GM21360 (cell line): ENCODE results near the gene NLRP9.

ENCODE experiments used
- ATAC-seq: cut with Tn5 transposase; IDR thresholded peaks from one replicate; pipeline ENCODE4 v1.9.1; 2021; ENCODE audit warnings: mild to moderate bottlenecking, moderate library complexity; ENCODE audit not compliant: unreplicated experiment

The NLRP9 gene

DNA sequence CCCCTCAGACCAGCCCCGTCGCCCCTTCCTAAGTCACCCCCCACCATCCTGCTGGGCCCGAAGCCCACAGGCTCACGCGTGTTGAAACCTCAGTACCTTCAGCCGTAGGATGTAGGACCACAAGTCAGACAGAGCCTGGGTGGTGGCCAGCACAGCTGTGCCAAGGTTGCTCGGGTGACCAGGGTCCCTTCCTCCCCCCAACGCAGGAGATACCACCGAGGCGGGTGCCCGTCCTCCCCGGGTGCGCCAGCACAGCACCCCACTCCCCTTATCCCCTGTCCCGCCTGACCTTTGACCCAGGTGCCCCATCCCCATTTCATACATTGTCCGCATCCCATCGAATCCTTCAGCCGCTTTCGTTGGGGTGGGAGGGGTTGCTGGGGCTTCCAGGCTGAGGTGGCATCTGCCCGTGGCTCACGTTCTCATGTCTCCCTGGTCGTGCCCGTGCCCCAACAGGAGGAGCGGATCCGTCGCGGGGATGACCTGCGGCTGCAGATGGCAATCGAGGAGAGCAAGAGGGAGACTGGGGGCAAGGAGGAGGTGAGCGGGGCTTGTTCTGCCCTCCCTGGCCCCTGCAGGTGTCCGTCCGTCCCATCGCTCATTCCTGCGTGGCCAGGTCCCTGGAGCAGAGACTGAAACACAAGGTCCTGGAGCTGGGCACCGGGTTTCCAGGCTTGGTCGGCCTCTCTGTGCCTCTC lies 48.6 kb downstream of the NLRP9 start:
- no peak for ATAC-seq

DNA sequence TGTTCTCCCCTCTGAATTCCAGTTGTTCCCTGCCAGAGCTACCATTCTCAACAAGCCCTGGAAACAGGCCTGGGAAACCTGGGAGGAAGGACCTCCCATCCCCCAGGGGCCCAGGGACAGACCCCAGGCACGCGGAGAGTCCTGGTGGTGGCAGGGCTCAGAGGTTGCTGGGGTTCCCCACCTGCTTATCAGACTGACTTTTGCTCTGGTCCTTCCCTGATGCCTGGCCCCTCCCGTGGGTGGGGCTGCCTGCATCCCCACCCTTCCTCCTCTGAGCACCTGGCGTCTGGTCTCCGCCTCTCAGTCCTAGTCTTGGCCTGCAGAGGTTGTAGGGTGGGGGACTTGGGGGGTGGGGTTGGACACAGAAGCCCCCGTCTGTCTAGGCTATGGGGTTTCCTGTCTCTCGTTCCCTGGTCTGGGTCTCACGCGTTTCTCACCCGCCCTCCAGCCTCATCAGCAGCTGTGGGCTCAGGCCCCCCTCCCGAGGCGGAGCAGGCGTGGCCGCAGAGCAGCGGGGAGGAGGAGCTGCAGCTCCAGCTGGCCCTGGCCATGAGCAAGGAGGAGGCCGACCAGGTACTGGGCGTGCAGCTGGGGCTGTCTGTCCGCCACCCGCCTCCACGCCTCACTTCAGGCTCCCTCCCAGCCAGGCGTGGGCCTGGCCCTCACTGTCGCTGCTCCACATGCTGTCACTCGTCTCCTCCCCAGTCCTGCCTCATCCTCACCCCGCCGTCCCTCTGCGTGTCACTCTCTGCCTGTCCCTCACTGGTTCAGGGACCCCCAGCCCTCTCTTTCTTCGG lies 49.6 kb downstream of the NLRP9 start:
- no peak for ATAC-seq

DNA sequence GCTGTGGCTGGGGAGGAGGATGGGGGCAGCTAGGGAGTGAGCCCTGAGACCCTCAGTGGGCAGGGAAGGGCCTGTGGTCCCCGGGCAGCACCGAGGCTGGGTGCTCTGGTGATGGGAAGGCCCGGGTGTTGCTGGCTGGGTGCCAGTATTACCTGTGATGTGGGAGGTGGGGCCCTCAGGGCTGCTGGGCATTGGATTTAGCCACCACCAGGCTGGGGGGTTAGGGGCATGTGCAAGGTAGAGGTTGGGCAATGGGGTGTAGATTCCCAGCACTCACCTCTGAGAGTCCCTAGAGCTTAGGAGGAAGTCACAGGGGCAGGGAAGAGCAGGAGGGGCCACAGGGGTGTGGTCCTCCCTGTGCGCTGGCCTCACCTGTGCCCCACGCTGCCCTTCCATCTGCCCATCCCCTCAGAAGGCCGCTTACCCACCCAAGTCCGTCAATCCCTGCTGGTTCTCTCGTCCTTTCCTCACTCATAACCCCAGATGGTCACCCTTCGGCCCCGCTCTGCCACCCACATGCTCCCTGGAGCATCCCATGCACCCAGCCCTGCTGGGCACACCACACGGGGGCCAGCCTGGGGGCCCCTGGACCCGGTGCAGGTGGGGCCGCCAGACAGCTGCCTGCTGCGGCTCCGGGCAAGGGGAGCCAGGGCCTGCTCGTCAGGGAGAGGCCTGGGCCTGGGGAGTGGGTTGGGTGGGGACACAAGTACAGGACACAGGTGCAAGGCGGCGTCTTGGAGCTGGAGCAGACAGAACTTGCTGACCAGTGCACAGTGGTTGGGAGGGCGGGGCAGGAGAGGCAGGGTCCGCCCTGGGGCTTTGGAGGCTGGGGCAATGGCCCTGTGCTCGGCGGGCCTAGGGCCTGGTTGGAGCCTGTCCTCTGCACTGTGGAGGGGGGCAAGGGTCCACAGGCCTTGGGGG lies 50.7 kb downstream of the NLRP9 start:
- no peak for ATAC-seq

DNA sequence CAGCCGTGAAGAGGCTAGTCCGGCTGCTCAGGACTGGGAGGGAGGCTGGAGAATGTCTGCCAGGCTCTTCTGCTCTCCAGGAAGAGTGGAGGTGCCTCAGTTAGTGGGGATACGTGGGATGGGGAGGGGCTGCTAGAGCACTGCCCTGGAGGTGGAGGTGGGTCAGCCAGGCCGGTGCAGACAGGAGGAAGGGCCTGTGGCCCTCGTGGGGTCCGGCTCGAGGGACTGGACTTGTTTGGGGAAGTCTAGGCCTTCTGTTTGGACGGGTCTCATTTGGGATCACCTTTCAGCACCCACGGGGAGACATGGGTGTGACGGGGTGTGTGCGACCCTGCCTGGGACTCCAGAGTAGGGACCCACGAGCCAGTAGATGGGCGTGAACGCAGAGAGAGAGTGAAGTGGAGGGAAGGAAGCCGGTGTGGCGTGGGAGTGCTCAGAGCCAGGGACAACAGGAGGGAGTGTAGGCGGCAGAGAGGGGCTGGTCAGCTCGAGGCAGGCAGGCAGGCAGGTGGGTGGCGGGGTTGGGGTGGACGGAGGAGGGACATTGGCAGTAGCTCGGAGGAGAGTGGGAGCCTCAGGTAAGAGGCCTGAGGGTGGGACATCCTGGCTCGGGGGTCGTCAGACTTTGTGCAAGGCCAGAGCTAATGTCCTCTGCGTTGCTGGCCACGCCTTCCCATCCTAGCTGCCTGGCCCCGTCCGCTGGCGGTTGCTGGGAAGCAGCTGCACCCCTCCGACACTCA lies 51.7 kb downstream of the NLRP9 start:
- no peak for ATAC-seq

DNA sequence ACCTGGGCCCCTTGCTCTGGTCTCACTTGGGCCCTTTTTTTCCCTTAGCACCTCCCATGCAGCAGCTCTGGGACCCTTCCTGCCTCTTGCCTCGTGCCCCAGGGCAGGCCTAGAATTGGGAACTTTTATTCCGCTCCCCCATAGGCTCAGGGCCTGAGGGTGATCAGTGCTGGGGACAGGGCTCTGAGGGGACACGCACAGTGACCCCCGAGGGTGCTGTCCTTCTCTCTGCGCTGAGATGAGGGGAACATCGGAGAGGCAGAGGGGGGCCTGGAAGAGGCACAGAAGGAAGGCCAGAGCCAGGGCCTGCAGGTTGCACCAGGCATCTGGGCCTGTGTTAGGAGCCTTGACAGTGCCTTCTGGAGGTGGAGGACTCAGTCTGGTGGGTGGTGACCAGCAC lies 52.4 kb downstream of the NLRP9 start:
- no peak for ATAC-seq

DNA sequence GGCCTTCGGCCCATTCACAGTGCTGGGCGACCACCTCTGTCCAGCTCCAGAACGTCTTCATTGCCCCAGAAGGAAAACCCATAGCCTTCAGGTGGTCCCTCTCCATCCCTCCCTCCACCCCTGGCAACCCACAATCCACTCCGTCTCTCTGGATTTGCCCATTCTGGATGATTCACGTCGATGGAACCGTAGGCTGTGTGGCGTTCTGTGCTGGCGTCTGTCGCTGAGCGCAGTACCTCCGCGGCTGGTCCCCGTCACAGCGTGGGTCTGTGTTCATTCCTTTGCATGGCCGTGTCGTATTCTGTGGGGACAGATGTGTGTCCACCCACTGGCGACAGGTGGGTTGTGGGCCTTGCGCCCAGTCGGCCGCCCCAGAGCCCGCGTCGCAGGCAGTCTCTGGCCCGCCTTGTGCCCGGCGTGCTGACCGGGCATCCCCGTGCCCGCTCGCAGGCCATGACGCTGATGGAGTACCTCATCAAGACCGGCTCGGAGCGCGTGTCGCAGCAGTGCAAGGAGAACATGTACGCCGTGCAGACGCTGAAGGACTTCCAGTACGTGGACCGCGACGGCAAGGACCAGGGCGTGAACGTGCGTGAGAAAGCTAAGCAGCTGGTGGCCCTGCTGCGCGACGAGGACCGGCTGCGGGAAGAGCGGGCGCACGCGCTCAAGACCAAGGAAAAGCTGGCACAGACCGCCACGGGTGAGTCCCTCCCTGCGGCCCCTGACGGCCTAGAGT lies 53.1 kb downstream of the NLRP9 start:
- ATAC-seq: no peak

DNA sequence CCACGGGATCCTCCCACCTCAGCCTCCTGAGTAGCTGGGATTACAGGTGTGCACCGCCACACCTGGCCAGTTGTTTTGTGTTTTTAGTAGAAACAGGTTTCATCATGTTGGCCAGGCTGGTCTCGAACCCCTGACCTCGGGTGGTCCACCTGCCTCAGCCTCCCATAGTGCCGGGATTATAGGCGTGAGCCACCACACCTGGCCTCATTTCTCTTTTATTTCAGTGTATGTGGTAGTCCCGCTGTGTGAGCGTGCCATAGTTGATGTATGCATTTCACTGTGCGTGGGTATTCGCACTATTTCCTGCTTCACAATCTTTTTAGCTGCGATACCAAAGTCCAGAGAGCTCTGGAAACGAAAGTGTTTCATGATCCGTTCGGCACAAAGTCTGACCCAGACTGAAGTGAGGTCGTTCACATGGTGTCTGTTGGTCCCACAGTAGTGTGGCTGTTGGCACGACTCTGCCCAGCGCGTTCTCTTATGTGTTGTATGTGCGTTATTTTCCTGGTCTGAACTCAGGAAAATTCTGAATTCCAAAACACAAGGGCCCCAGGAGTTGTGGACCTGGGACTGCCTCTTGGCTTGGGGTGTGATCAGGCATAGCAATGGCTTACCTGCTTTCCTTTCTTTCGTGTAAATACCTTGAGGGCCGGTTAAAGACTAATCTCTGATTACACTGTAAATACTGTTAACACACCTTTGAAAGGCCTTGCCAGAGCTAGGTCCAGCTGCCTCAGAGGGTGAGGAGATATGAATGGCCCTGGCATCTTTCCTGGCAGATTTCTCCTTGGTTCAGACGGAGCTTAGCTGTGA lies 54.5 kb downstream of the NLRP9 start:
- no peak for ATAC-seq

DNA sequence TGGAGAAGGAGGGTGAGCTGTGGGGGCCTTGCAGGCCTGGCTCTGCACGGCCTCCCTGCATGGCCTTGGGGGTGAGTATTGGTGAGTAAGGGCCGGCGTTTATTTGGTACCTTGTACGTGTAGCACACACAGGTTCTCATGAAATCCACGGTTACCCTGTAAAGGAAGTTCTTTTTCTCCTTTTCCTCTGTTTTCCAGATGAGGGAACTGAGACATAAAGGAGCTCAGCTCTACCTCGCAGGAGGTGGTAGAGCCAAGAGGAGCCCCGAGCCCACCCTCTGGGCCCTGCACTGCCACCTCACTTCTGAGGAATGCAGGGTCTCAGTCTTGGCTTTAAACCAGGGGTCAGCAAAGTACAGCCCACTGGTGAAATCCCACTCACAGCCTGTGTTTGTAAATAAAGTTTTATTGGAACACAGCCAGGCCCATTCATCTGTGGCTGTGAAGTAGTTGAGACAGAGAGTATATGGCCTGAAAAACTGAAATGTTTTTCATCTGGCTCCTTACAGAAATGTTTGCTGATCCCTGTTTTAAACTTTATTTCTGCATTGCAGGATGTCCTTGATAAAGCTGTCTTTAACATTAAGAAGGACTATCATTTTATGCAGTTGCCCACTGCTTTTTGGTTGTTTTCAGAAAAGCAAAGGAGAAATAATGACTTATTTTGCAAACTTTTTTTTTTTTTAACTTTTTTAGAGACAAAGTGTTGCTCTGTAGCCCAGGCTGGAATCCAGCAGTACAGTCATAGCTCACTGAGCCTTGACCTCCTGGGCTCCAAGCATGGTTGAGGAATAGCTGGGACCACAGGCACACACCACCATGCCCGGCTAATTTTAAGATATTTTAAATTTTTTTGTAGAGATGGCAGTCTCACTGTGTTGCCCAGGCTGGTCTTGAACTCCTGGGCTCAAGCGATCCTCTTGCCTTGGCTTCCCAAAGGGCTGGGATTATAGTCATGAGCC lies 56.8 kb downstream of the NLRP9 start:
- no peak for ATAC-seq

DNA sequence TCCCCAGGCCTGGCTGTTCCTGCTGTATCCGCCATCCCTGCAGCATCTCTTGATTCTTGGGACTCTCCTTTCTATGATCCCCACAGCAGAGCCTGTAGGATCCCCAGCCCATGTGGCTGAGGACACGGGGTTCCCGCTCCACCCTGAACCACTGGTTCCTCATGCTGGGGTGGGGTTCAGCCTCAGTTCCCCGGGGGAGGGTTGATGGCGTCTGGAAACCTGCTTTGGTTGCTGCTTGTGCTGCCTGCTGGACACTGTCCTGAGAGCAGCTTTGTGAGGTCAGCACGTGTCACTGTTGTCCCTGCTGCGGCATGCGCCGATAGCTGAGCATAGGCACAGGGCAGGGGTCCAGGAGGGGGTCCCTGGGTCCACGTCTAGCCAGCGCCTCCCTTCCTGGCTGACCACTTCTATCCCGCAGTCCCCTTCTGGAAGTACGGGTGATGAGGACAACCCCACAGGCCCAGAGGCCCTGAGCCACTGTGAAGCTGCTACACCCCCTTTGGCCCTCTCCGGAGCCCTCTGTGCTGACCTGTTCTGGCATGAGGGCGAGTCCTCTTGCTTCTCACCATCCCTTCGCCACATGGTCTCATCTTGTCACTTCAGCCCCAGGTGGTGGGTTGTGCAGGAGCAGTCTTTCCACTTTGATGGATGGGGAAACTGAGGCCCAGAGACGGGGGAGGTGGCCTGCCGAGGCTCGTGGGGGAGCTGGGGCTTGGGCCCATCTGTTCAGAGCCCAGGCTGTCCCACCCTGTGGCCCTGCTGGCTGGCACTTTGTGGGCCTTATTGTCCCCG lies 57.7 kb downstream of the NLRP9 start:
- no peak for ATAC-seq

DNA sequence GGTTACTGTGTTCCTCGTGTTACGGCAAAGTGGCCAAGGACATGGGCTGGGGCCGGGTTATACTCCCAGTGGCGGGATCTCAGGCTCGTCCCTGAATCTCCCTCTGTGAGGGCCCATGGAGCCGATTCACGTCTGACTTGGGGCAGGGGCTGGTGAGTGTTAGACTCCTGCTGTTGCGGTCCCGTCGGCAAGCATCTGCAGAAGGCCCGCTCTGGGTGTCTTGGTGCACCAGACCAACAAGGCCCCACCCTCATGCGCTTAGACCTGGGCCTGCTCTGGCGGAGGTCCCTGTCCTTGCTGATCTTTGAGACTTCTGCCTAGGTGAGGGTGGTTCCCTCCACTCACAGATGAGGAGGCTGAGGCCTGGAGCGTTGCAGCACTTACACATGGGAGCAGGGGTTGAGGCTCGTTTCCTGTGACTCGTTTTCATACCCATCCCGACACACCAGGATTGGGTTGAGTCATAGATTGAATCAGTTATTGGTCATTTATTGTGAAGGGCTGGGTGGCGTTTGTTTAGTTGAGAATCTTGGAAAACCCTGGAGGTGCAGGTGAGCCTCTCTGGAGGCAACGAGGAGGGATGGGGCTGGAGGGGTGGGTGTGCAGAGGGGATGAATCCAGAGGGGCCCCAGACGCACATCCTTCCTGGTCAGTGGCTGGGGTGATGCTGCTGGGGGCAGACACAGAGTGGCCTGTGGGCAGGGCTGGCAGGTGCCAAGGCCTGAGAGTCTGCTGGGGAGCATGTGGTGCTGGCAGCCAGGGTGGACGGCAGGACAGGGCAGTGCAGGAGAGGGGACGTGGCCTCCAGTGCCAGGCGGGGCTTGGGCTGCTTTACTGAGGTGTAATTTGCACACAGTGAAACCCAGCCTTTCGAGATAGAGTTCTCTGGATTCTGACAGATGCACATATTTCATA lies 58.6 kb downstream of the NLRP9 start:
- no peak for ATAC-seq

DNA sequence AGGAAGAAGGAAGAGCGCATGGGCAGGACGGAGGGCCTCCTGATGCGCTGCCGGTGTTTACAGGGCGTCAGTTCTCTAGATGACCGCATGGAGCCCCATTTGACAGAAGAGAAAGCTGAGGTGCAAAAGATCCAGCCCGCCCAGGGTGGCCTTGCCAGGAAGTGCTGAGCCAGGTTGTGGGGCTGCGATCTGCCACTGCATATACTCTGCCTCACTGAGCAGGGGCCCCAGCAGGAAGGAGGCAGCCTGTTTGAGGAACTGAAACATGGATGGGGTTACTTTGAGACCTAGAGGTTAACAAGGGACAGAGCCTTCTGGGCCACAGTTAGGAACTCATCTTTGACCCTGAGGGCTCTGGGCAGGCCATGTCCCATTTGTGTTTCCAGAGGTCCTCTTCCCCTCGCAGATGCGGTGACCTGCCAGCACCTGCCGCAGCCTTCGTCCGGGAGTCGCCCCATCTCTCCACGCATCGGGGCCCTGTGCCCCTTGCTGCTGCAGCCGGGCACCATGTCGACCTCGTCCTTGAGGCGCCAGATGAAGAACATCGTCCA lies 60.0 kb downstream of the NLRP9 start:
- ATAC-seq: peak; percentile 48

DNA sequence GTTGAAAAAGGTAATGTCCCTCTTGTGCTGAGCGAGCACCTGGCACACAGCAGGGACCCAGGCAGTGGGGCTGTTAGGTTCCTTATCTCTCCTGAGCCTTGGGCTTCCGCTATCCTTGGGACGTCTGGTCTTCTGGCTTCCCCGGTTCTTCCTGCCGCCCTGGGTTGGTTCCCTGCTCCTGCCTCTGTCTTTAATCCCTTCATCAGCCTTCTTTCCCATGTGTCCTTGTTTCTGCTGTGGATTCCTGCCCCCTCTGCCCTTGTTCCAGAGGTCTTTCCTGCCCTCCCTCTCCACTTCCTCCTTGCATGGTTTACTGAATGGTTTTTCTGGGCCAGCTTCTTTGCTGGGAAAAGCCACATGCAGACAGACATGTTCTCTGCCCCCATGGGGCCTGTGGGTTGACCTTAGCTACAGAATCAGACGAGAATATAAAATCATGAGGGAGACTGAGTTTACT lies 60.6 kb downstream of the NLRP9 start:
- no peak for ATAC-seq

DNA sequence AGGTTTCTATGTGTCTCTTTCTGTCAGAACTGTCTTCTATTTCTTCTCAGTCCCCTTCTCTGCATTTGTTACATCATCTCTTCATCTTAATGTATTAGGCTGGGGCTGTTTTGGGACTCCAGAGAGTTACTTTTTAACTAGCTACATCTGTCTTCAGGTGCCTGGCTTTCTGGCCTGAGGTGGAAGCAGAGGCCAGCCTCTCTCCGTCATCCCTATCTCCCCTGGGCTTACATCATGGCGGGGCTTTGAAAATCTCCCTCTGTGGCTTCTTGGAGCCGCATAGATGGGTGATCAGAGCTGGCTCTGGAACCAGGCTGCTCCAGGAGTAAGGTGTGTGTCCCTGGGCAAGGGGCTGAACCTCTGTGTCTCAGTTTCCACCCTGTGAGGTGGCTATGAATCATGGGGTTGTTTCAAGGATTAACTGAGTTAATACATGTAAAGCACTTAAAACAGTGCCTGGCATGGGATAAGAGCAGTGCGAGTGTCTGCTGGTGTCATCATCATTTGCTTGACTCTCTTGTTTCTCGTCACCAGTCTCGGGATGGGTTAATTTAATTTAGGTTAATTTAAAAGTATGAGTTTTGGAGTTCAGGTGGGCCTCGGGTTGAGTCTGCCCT lies 61.2 kb downstream of the NLRP9 start:
- ATAC-seq: no peak

DNA sequence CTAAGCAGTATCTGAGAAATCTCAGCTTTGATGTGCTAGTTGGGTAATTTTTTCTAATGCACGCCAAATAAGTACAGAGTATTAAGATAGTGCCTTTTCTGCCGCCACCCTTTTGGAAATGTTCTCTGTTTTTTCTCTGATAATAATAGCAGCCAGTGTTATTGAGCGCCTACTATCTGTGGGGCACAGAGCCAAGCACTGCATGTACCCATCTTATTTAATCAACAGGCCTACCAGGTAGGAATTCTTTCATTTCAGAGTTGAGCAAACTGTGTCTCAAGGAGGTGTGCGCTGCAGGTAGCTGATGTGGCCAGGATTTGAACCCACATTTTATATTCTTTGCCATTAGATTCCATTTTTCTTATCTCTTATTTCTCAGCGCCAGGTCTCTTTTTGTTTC lies 61.8 kb downstream of the NLRP9 start:
- no peak for ATAC-seq

DNA sequence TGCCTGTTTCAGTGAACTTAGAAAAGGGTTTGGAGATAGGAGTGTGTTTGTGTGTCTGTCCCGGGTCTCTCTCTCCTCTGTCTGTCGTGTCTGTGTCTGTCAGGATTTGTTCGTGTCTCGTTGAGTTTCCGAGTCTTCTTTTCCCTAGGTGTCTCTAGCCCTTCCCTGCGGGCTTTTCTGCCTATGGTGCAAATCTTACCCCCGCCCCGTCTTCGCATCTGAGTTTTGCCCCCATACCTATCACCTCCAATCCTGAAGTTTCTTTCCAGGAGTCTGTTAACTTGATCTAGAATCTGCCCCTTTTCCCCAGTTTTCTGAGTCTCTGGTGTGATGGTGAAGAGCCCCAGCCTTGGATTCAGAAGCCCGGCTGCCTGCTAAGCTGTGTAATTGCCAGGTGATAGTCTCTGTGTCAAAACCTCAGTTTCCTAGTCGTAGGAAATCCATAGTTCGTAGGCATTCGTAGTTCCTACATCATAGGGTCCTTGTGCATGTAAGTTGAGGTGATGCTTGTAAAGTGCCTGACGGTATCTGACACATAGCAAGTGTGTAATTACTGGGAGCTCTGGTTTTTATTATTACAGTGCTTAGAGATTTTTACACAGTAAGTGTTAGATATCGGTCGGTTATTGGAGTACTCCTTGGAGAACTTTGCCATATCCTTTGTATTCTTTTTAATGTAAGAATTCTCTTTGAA lies 62.4 kb downstream of the NLRP9 start:
- ATAC-seq: no peak
